T47D (cell line): ENCODE results near the gene CERS1.

Experiments
- DNase-seq, 2 experiments: peaks; one replicate each; pipeline versions ENCODE4 v3.0.0 to v3.0.0-alpha.2; 2011 to 2012; ENCODE audit warnings: low read depth in 1 of 2, low spot score in 1 of 2
- JUND ChIP-seq: IDR thresholded peaks from 2 replicates; pipeline ENCODE4 v1.6.1; 2012; ENCODE audit warnings: low read depth
- in situ Hi-C: cut with HindIII; loops from 2 replicates; pipeline ENCODE4 v1.10.0; 2016; ENCODE audit warnings: low sequenced_read_pairs, low pct_unique_long_range_greater_than_20kb

CERS1 gene

DNA sequence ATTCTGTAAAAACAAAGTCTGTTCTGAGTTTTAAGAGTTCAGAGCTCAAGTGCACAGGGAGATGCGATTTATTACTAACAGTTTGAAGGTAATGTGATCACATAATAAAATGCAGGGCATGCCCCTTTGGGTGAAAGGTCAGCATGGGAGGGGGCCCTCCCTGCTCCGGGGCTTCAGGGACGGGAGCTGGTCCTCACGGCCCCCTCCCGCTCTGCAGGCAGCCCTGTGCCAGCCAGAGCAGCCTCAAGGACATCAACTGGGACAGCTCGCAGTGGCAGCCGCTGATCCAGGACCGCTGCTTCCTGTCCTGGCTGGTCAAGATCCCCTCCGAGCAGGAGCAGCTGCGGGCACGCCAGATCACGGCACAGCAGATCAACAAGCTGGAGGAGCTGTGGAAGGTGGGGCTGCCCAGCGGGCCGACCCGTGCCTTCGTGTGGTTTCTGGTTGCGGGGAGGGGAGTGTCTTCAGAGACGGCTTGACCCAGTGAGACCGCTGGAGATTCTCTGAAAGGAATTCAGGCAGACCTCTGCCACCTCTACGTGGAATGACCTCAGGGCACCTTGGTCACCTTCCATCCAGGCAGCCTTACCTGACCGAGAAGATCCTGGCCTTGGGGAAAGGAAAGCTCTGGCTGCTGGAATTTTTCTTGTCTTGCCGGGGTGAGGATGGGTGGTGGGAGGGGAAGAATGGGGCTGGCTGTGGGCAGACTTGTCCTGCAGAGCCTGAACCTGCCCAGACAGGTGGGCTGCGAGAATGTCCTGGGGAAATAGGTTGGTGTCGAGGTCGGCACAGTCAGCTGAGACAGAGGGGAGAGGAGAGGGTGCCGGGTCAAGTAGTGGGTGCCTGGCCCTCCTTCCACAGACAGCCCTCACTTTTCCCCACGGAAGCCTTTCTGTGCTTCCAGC lies 45.2 kb downstream of the CERS1 start:
- TF ChIP-seq JUND: no peak
- DNase-seq: no peak
- in situ Hi-C loops: no loop called here

DNA sequence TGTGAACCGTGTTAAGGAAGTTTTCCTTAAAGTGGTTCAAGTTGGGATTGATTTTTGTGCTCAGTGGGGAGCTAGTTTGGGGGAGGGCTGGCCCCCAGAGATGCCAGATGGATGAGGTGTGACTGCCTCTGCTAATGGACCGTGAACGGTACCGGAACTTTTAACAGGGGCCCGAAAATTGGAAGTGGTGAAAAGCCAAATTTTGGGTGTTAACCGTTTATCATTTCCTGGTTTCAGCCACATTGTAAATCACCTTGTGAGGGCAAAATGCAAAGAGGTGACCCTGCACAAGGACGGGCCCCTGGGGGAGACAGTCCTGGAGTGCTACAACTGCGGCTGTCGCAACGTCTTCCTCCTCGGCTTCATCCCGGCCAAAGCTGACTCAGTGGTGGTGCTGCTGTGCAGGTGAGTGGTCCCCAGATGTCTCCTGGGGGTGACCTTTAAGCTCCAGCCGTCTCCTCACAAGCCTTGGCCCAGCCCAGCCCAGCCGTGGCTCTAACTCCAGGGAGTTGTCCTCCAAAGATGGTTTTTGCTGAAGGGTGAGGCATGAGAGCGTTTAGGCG lies 46.0 kb downstream of the CERS1 start:
- in situ Hi-C loops: no loop called here
- DNase-seq: no peak

DNA sequence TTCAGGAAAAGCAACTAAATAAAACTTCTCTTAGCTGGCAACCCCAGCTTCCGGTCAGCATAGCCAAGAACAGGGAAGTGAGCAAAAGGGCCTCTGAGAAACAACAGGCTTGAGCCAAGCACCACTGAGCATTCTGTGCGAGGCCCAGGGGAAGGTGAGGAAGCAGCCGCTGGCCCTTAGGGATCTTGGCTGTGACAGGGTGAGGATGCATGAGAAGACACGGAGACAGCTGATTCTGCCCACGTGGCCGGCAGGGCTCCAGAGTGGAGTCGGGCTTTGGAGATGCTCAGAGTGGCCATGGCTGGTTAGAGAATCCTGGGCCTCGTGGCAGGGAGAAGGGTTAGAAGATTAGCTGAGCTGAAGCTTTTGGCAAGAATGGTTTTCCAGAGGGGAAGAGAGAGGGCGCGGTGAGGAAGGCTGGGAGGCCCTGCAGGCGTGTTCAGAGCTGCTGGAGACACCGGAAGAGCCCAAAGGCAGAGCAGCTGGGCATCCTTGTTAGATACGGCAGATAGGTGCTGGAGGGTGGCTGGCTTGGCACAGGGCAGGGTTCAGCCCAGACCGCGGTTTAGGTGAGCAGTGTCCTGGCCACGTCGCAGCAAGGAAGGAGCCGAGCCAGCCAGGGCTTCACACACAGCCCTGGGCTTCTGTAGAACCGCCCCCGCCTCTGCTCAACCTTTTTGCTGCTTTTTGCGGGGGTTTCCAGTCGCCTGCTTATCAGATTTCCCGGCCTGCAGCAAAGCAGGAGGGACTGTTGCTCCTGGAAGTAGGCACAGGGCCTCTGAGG lies 46.9 kb downstream of the CERS1 start:
- DNase-seq: no peak
- TF ChIP-seq JUND: no peak
- in situ Hi-C loops: no loop called here

More for the DNA sequence above, 46.0 kb downstream of the CERS1 start:
- no peak for TF ChIP-seq JUND

DNA sequence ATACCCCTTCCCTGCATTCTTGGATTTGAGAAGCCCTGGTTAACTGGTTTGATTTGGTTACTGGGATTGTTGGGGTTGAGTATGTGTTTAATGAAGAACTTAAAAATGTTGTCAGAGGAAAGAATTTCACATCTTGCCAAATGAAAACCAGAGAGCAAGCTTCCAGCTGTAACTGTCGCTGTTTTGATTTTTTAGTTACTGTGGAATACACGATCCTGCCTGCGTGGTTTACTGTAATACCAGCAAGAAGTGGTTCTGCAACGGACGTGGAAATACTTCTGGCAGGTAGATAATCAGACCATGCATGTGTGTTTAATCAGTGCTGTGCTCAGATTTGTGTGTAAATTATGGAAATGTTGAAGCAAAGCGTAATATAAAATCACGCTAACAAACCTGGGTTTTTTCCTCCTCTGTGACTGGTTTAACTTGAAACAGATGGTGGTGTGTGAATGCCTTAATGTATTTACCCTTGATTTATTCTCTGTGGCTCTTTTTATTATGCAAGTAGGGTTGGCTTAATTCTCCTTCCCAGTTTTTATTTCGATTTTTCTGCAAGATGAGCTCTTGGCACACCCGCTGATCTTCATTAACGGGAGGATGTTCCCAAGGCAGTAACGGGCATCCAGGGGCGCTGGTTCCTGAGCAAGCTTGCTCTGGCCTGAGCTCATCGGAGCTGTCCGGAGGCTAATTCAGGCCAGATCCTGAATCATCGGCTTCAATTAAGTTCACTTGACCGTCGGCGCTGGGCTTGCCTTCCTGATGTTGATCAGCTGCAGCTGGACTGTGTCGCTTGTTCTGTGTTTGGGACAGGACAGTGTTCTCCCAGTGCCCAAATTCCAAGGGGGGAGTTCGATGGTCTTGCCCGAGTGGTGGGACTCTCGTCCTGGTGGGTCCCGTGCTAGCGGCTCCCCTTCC lies 48.2 kb downstream of the CERS1 start:
- in situ Hi-C loops: no loop called here
- TF ChIP-seq JUND: no peak
- no peak for DNase-seq

DNA sequence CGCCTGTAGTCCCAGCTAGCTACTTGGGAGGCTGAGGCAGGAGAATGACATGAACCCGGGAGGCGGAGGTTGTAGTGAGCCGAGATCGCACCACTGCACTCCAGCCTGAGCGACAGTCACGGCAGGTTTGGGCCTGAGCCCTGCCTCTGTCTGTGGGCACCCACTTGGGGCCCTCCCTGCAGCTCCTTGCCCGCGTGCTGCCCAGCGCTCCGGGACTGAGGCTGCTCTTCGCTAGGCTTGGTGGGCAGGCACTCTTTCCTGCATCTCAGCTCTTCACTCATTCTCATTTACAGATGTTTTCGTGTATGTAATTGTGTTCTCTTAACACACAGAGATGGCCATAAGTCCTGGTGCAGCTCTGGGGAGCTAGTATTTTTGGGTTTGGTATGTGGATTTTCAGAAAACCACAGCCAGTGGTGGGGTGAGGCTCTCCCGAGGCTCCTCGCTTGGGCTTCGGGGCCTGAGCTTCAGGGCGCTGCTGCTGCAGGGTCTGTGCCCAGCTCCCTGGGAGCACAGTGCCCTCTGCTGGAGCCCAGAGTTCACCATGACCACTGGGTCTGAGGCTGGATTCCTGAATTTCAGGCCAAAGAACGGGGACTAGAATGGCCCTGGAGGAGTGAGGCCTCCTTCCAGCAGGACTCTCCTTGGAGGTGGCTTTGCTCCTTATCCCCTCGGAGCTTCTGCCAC lies 49.0 kb downstream of the CERS1 start:
- no peak for TF ChIP-seq JUND
- DNase-seq: peak; percentile 62 to 73
- in situ Hi-C loops: no loop called here

DNA sequence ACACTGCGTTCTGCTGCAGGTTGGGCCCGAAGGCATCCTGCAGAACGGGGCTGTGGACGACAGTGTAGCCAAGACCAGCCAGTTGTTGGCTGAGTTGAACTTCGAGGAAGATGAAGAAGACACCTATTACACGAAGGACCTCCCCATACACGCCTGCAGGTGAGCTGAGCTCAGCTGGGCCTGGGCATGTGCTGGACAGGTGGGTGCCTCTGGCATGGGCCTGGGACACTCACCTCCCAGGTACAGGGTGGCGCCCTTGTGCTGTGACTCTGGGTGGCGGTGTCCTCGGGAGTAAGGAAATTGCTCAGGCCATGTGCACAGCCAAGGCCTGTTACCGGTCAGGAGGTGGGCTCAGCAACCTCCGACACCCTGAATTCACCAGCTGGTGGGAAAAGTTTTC lies 50.0 kb downstream of the CERS1 start:
- in situ Hi-C loops: no loop called here
- DNase-seq: no peak
- no peak for TF ChIP-seq JUND

DNA sequence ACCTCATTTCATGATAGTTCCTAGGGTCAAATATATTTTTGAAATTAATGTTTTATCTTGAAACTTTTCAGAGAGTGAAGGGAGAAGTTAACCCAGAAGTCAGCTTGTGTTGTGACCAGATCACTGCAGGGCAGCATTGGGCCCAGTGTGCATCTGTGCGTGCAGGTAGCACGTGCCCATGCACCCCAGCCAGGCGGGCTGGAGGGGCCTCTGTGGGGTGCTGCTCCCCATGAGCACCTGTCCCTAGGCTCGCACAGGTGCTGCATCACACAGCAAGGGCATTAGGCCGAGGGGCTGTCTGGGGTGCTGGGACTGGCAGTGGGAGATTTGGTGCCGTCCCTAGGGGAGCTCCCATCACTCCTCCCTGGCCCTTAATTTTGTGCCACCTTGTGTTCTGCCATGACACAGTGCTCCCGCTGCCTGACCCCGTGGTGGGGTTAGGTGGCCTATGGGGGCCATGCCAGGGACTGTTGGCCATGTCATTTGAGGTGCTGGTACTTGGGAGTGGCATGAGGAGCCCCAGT lies 51.1 kb downstream of the CERS1 start:
- in situ Hi-C loops: no loop called here
- no peak for DNase-seq
- no peak for TF ChIP-seq JUND

DNA sequence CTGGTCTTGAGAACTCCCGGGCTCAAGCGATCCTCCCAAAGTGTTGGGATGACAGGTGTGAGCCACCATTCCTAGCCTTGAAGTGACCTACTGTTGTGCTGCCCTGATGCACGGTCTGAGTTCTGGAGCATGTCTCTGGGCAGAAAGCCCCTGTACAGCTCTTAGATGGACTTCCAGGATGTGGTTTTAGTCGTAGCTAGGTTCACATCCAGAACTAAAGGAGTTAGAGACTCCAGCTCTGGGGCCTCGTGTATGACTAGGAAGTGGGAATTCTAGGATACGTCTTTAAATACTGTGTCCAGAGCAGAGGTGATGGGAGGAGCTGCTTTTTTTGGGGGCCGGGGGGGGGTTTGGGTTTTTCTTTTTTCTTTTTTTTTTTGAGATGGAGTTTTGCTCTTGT lies 52.0 kb downstream of the CERS1 start:
- DNase-seq: no peak
- no peak for TF ChIP-seq JUND
- in situ Hi-C loops: no loop called here

DNA sequence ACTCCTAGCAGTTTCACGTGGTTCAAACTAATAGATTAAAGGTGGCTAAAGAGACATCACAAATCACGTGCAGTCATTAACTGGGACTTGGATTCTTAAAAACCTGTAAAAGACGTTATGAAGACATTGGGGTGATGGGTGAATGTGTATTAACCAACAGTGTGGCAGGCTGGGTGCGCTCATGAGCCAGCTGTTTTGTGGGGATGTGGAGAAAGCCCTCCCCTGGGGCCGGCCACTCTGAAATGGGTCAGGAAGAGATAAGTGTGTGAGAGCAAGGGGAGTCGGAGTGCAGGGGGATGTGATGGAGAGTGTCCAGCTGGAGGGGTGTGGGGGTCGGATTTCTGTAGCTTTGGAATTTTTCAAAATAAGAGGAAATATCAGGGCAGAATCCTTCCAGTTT lies 53.8 kb downstream of the CERS1 start:
- in situ Hi-C loops: no loop called here
- no peak for DNase-seq
- TF ChIP-seq JUND: no peak

DNA sequence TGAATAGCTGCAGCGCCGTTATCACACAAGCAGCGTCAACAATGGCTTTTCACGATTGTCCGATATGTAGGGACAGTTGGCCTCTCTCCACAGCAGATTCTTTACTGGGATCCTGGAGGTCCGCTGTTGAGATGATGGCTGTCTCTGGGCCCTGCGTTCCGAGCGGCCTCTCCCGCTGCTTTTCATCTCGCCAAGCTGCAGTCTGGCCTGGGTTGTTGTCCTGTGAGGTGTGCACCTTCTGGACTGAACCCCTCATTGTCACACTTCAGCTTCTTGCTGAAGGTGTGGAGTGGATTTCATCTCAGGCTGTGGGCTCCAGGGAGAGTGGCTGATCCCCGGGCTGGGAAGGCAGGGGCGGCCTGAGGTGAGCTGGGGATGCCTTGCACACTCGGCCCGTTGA lies 54.6 kb downstream of the CERS1 start:
- TF ChIP-seq JUND: no peak
- in situ Hi-C loops: no loop called here
- DNase-seq: no peak

DNA sequence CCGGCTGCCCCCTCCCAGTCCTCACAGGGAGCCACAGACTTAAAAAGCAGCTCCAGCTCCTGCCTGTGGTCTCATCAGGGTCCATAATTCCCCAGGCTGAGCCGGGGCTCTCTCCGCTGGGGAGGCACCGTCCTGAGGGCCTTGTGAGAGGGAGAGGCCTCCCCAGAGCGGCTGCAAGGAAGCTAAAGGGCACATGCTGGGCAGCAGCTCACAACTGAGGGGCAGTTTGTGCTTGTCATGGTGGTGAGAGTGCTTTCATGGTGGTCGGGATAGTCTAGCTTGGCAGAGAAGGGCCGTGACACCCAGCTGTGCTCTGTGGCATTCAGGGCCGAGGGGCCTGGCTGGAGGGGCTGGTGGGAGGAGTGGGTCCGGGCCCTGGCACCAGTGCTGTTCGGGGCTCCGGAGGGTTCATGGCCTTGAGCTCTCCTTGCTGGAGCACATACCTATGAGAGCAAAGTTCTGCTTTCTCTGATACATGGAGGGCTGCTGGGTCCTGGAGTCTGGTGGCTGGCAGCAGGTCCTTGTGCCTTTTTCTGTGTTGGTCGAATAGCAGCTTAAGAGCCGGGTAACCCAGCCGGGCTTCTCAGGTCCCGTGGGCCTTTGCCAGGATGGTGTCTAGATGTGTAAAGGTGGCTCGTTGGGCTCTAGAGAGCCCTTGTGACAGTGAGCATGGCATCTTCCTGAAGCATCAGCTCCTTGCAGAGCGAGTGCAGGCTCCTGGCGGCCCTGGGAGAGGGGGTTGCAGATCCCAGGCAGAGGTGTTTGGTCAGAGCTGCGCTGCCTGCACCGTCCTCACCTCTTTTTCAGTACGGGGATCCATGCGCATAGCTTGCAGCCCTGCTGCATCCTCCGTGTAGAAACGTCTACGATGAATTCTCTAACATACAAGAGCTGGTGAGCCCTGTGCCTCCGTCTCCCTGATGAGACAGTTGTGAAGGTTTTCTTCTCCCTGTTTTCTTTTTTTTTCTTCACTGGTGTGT lies 55.4 kb downstream of the CERS1 start:
- in situ Hi-C loops: no loop called here
- no peak for DNase-seq
- no peak for TF ChIP-seq JUND
